Prostate gland (tissue), 2 donors: ENCODE results near the gene SMOC1. TPM values are rescaled to one million over a fixed set of nuclear protein-coding genes. Genes with fewer than 3 reads are reported as not detected.

Experiments used
- DNase-seq: peaks from one replicate; pipeline ENCODE4 v3.0.0-alpha.2; 2019; ENCODE audit warnings: low spot score
- H3K27ac ChIP-seq, 2 donors: fragments of 200-600 bp; sonication (generic); 2 replicates each; pipeline ENCODE4 v1.5.1; 2017 to 2019
- H3K27me3 ChIP-seq: fragments of 200-600 bp; sonication (generic); replicated peaks from 2 replicates; pipeline ENCODE4 v1.5.1; 2019; ENCODE audit not compliant: insufficient read depth
- H3K36me3 ChIP-seq, 2 donors: fragments of 200-600 bp; sonication (generic); 1 replicate in 1 of 2; 2 replicates in 1 of 2; pipeline versions ENCODE4 v1.5.1 to v1.8.1; 2017 to 2019
- H3K4me1 ChIP-seq: fragments of 200-600 bp; sonication (generic); replicated peaks from 2 replicates; pipeline ENCODE4 v1.5.1; 2019
- H3K4me3 ChIP-seq, 2 donors: fragments of 200-600 bp; sonication (generic); 2 replicates each; pipeline ENCODE4 v1.5.1; 2017 to 2019
- H3K9me3 ChIP-seq: fragments of 200-600 bp; sonication (generic); 2 replicates; pipeline ENCODE4 v1.5.1; 2017
- CTCF ChIP-seq, 4 experiments: fragments of 200-600 bp in 2 of 4; fragments of 450-650 bp in 2 of 4; sonication (generic) in 2 of 4; IDR thresholded peaks; 1 replicate in 3 of 4; 2 replicates in 1 of 4; pipeline ENCODE4 v1.5.1; 2016 to 2019; ENCODE audit warnings: antibody characterized with exemption in 4 of 4, mild to moderate bottlenecking in 2 of 4, moderate library complexity in 2 of 4
- POLR2A ChIP-seq: fragments of 450-650 bp; IDR thresholded peaks from one replicate; pipeline ENCODE4 v1.6.1; 2016; ENCODE audit warnings: antibody characterized with exemption, mild to moderate bottlenecking
- POLR2AphosphoS5 ChIP-seq: sonication (generic); formaldehyde crosslinking; IDR thresholded peaks from one replicate; pipeline ENCODE4 v1.6.1; 2017; ENCODE audit warnings: antibody characterized with exemption
- WGBS: methylation state at CpG from one replicate; pipeline ENCODE4 v1.1.5; 2018; 5-methylcytosine and 5-hydroxymethylcytosine counted together
- intact Hi-C: fragments of 100-400 bp; cut with DNase I; formaldehyde crosslinking; loops from one replicate; pipeline ENCODE4 v1.14.2; 2022
- total RNA-seq, 2 donors: library from RNA; depleted of rRNA; stranded (reverse); fragments of >200 nt; gene quantifications; one replicate each; pipeline ENCODE4 v1.1.0, GENCODE V29; 2016

Gene SMOC1
- total RNA-seq, 2 donors from 2014 or later = 3.7 to 187 TPM

- H3K4me1 ChIP-seq = no peaks in the 10 kb centered on the region
- TF ChIP-seq POLR2A (no peak), POLR2AphosphoS5 (no peak), CTCF (IDR thresholded peaks at IDR 0.05) (no peak)
- intact Hi-C loops = no loop called here
- no peaks in the 10 kb centered on the region for H3K9me3 ChIP-seq
- no peak overlapping the region for H3K27ac ChIP-seq
- WGBS = 86% methylated on average over 8 of the region's 8 CpGs
- H3K36me3 ChIP-seq = no peaks in the 10 kb centered on the region
- no peak for DNase-seq
- H3K27me3 ChIP-seq = peaks cover 3% of the 10 kb centered on the region
- H3K4me3 ChIP-seq = no peak overlapping the region
Measured at GRCh38 chr14:70033116-70033515, 153.9 kb downstream of the SMOC1 start.

GRCh38 chr14:70033561-70033960 lies 154.3 kb downstream of the SMOC1 start:
- TF ChIP-seq POLR2A (no peak), POLR2AphosphoS5 (no peak), CTCF (IDR thresholded peaks at IDR 0.05) (no peak)
- DNase-seq = no peak
- intact Hi-C loops = no loop called here
- H3K27me3 ChIP-seq = peaks cover 3% of the 10 kb centered on the region
- H3K27ac ChIP-seq = no peak overlapping the region
- no peaks in the 10 kb centered on the region for H3K36me3 ChIP-seq
- 88% methylated on average over 2 of the region's 2 CpGs for WGBS
- H3K4me1 ChIP-seq = no peaks in the 10 kb centered on the region
- no peaks in the 10 kb centered on the region for H3K9me3 ChIP-seq
- no peak overlapping the region for H3K4me3 ChIP-seq

GRCh38 chr14:70034257-70034656 lies 155.0 kb downstream of the SMOC1 start:
- Histone ChIP-seq H3K4me1 (no peaks in the 10 kb centered on the region), H3K9me3 (no peaks in the 10 kb centered on the region), H3K27me3 (peaks cover 3% of the 10 kb centered on the region), H3K27ac (no peak overlapping the region), H3K4me3 (no peak overlapping the region), H3K36me3 (no peaks in the 10 kb centered on the region)
- TF ChIP-seq POLR2A (no peak), POLR2AphosphoS5 (no peak), CTCF (IDR thresholded peaks at IDR 0.05) (no peak)
- WGBS = 95% methylated on average over 3 of the region's 3 CpGs
- DNase-seq = no peak
- intact Hi-C loops = no loop called here

GRCh38 chr14:70036665-70037064 lies 157.4 kb downstream of the SMOC1 start:
- no peaks in the 10 kb centered on the region for H3K36me3 ChIP-seq
- intact Hi-C loops = no loop called here

More at GRCh38 chr14:70036665-70037064, 157.4 kb downstream of the SMOC1 start:
- Histone ChIP-seq H3K4me3 (no peak overlapping the region), H3K27ac (no peak overlapping the region), H3K4me1 (no peaks in the 10 kb centered on the region), H3K27me3 (peaks cover 3% of the 10 kb centered on the region), H3K9me3 (no peaks in the 10 kb centered on the region)
- no peak for DNase-seq
- TF ChIP-seq CTCF (IDR thresholded peaks at IDR 0.05) = no peak
- no peak for TF ChIP-seq POLR2A
- TF ChIP-seq POLR2AphosphoS5 = no peak
- WGBS = 80% methylated on average over 1 of the region's 1 CpG
